BLaER1 treated with 17β-estradiol and CSF1 and Interleukin-3, amounts not matched to agents 10 nM and 100 nM (cell line): ENCODE data around the gene MRPS34.
A peak's percentile ranks its signal among the peaks of the same experiment; 100 is the strongest.

Experiments
- H3K27ac ChIP-seq, 11 experiments: shearing (Covaris generic); formaldehyde crosslinking; 2 replicates each; pipeline ENCODE4 v1.8.1; 2022
- H3K27me3 ChIP-seq, 11 experiments: shearing (Covaris generic); formaldehyde crosslinking; 2 replicates each; pipeline ENCODE4 v1.8.1; 2022
- H3K36me3 ChIP-seq, 11 experiments: shearing (Covaris generic); formaldehyde crosslinking; 2 replicates each; pipeline ENCODE4 v1.8.1; 2022
- H3K4me1 ChIP-seq, 10 experiments: shearing (Covaris generic); formaldehyde crosslinking; 2 replicates each; pipeline ENCODE4 v1.8.1; 2022
- H3K4me2 ChIP-seq, 11 experiments: shearing (Covaris generic); formaldehyde crosslinking; 2 replicates each; pipeline ENCODE4 v1.8.1; 2022
- H3K4me3 ChIP-seq, 10 experiments: shearing (Covaris generic); formaldehyde crosslinking; 2 replicates each; pipeline ENCODE4 v1.8.1; 2022
- H3K9ac ChIP-seq, 11 experiments: shearing (Covaris generic); formaldehyde crosslinking; 2 replicates each; pipeline ENCODE4 v1.8.1; 2022
- H3K9me3 ChIP-seq, 11 experiments: shearing (Covaris generic); formaldehyde crosslinking; replicated peaks in 1 of 11; 2 replicates each; pipeline ENCODE4 v1.8.1; 2022
- H4K20me1 ChIP-seq, 11 experiments: shearing (Covaris generic); formaldehyde crosslinking; 2 replicates each; pipeline ENCODE4 v1.8.1; 2022
- Cebpa-rat ChIP-seq, 11 experiments: shearing (Covaris generic); IDR thresholded peaks; 2 replicates each; pipeline ENCODE4 v1.8.1; 2022

MRPS34 gene

GRCh38 chr16:1775006-1775845 lies 2.3 kb upstream of the MRPS34 start:
- Histone ChIP-seq H3K27ac (peak overlapping the region in 2 of 11 experiments; percentile 94; a peak in 4 of 22 replicates), H3K9ac (peak overlapping the region; percentile 92 to 98 (median 96); a peak in 21 of 22 replicates), H3K9me3 (no peaks in the 10 kb centered on the region), H3K4me1 (peaks cover 25 to 44% (median 34%) of the 10 kb centered on the region in 10 experiments), H3K36me3 (peaks cover 41 to 63% (median 51%) of the 10 kb centered on the region in 11 experiments), H3K4me3 (peak overlapping the region in 6 of 10 experiments; percentile 82 to 97 (median 92); a peak in 7 of 20 replicates), H3K27me3 (no peaks in the 10 kb centered on the region), H3K4me2 (peak overlapping the region; percentile 96 to 100 (median 99)), H4K20me1 (peaks cover 63 to 88% (median 72%) of the 10 kb centered on the region in 11 experiments)
- TF ChIP-seq Cebpa-rat (IDR thresholded peaks at IDR 0.05): no peak

GRCh38 chr16:1774448-1774780 lies 1.5 kb upstream of the MRPS34 start:
- TF ChIP-seq Cebpa-rat (IDR thresholded peaks at IDR 0.05): no peak
- Histone ChIP-seq H3K36me3 (peaks cover 34 to 63% (median 51%) of the 10 kb centered on the region in 11 experiments), H3K9me3 (no peaks in the 10 kb centered on the region), H3K4me3 (peak overlapping the region; percentile 82 to 97 (median 94)), H3K27ac (peak overlapping the region in 10 of 11 experiments; percentile 12 to 96 (median 94); a peak in 18 of 22 replicates), H3K9ac (peak overlapping the region; percentile 92 to 98 (median 96)), H3K27me3 (no peaks in the 10 kb centered on the region), H3K4me2 (peak overlapping the region; percentile 96 to 100 (median 99)), H3K4me1 (peaks cover 28 to 48% (median 35%) of the 10 kb centered on the region in 10 experiments), H4K20me1 (peaks cover 58 to 88% (median 72%) of the 10 kb centered on the region in 11 experiments)

- peak overlapping the region; percentile 96 to 100 (median 99) for H3K4me2 ChIP-seq
- peaks cover 28 to 48% (median 34%) of the 10 kb centered on the region in 10 experiments for H3K4me1 ChIP-seq
- no peak for TF ChIP-seq Cebpa-rat (IDR thresholded peaks at IDR 0.05)
- H3K9ac ChIP-seq: peak overlapping the region; percentile 92 to 98 (median 96)
- H3K27ac ChIP-seq: peak overlapping the region; percentile 46 to 96 (median 94)
- H3K4me3 ChIP-seq: peak overlapping the region; percentile 82 to 97 (median 94)
- H4K20me1 ChIP-seq: peaks cover 58 to 88% (median 69%) of the 10 kb centered on the region in 11 experiments
- H3K27me3 ChIP-seq: no peaks in the 10 kb centered on the region
- H3K36me3 ChIP-seq: peaks cover 34 to 63% (median 52%) of the 10 kb centered on the region in 11 experiments
- no peaks in the 10 kb centered on the region for H3K9me3 ChIP-seq
These were observed 941 bp upstream of the MRPS34 start for GRCh38 chr16:1773703-1774447.

GRCh38 chr16:1772362-1772907 lies 499 bp downstream of the MRPS34 start, which contains the start of gene EME2:
TSS of gene EME2 (plus strand) at chr16:1772810. CDS start at chr16:1773228, 418 bp downstream.
- peaks cover 28 to 47% (median 34%) of the 10 kb centered on the region in 10 experiments for H3K4me1 ChIP-seq
- H3K27ac ChIP-seq: peak within 1 kb of the TSS; percentile 90 to 96 (median 94)
- TF ChIP-seq Cebpa-rat (IDR thresholded peaks at IDR 0.05): no peak
- peaks cover 44 to 88% (median 63%) of the 10 kb centered on the region in 11 experiments; a peak in 21 of 22 replicates for H4K20me1 ChIP-seq
- no peaks in the 10 kb centered on the region for H3K9me3 ChIP-seq
- H3K4me2 ChIP-seq: peak within 1 kb of the TSS; percentile 96 to 100 (median 99)
- H3K4me3 ChIP-seq: peak within 1 kb of the TSS; percentile 82 to 97 (median 94)
- peak within 1 kb of the TSS; percentile 92 to 98 (median 96) for H3K9ac ChIP-seq
- H3K27me3 ChIP-seq: no peaks in the 10 kb centered on the region
- H3K36me3 ChIP-seq: peaks cover 40 to 63% (median 58%) of the 10 kb centered on the region in 11 experiments

- peaks cover 39 to 85% (median 58%) of the 10 kb centered on the region in 11 experiments; a peak in 21 of 22 replicates for H4K20me1 ChIP-seq
- peak overlapping the region; percentile 92 to 98 (median 96) for H3K9ac ChIP-seq
- H3K27ac ChIP-seq: peak overlapping the region; percentile 28 to 96 (median 94); a peak in 20 of 22 replicates
- peaks cover 40 to 63% (median 58%) of the 10 kb centered on the region in 11 experiments; a peak in 21 of 22 replicates for H3K36me3 ChIP-seq
- no peaks in the 10 kb centered on the region for H3K27me3 ChIP-seq
- TF ChIP-seq Cebpa-rat (IDR thresholded peaks at IDR 0.05): no peak
- peak overlapping the region; percentile 82 to 97 (median 94) for H3K4me3 ChIP-seq
- H3K9me3 ChIP-seq: no peaks in the 10 kb centered on the region
- H3K4me2 ChIP-seq: peak overlapping the region; percentile 95 to 100 (median 99)
- H3K4me1 ChIP-seq: peaks cover 28 to 42% (median 34%) of the 10 kb centered on the region in 10 experiments
These were observed 1.0 kb downstream of the MRPS34 start for GRCh38 chr16:1771864-1772361.

- peak within 1 kb of the TSS; percentile 82 to 97 (median 94) for H3K4me3 ChIP-seq
- H3K9me3 ChIP-seq: no peaks in the 10 kb centered on the region
- no peak for TF ChIP-seq Cebpa-rat (IDR thresholded peaks at IDR 0.05)
- peaks cover 28 to 38% (median 33%) of the 10 kb centered on the region in 10 experiments for H3K4me1 ChIP-seq
- H3K4me2 ChIP-seq: peak within 1 kb of the TSS; percentile 95 to 100 (median 99)
- H3K9ac ChIP-seq: peak within 1 kb of the TSS; percentile 92 to 98 (median 96)
- H3K27me3 ChIP-seq: no peaks in the 10 kb centered on the region
- peak within 1 kb of the TSS; percentile 35 to 96 (median 94); a peak in 21 of 22 replicates for H3K27ac ChIP-seq
- H3K36me3 ChIP-seq: peaks cover 37 to 63% (median 56%) of the 10 kb centered on the region in 11 experiments; a peak in 21 of 22 replicates
- H4K20me1 ChIP-seq: peaks cover 33 to 82% (median 53%) of the 10 kb centered on the region in 11 experiments; a peak in 21 of 22 replicates
These were observed 1.6 kb downstream of the MRPS34 start, which contains the start of gene NME3 for GRCh38 chr16:1771188-1771863. TSS of gene NME3 (minus strand) at chr16:1771543. CDS start at chr16:1771534, 9 bp downstream.

- H3K9me3 ChIP-seq: no peaks in the 10 kb centered on the region
- no peak for TF ChIP-seq Cebpa-rat (IDR thresholded peaks at IDR 0.05)
- H3K36me3 ChIP-seq: peaks cover 37 to 63% (median 56%) of the 10 kb centered on the region in 11 experiments
- H3K27ac ChIP-seq: peak overlapping the region; percentile 32 to 96 (median 94); a peak in 18 of 22 replicates
- peaks cover 24 to 32% (median 28%) of the 10 kb centered on the region in 10 experiments for H3K4me1 ChIP-seq
- peak overlapping the region; percentile 82 to 97 (median 94) for H3K4me3 ChIP-seq
- H3K27me3 ChIP-seq: no peaks in the 10 kb centered on the region
- peaks cover 25 to 75% (median 48%) of the 10 kb centered on the region in 11 experiments; a peak in 21 of 22 replicates for H4K20me1 ChIP-seq
- peak overlapping the region; percentile 95 to 100 (median 99) for H3K4me2 ChIP-seq
- H3K9ac ChIP-seq: peak overlapping the region; percentile 92 to 98 (median 96)
These were observed 2.4 kb downstream of the MRPS34 start for GRCh38 chr16:1770328-1771187.
